Mammary epithelial cell (primary cell): ENCODE data around the gene GALR3.

Source experiments
- EZH2 ChIP-seq: IDR thresholded peaks from 2 replicates; pipeline ENCODE4 v1.6.1; 2012; ENCODE audit warnings: low read length, inconsistent platforms, borderline replicate concordance
- TF ChIP-seq, protein P1 (sequence below), 2 donors: IDR thresholded peaks in 1 of 2; conservative IDR thresholded peaks in 1 of 2; 2 replicates each; pipeline ENCODE4 v1.5.1; 2011 to 2012; ENCODE audit warnings: inconsistent platforms in 2 of 2, low read length in 2 of 2, mild to moderate bottlenecking in 2 of 2, control low read depth in 1 of 2, low read depth in 1 of 2; ENCODE audit not compliant: insufficient read depth in 1 of 2; ENCODE audit errors: extremely low read depth in 1 of 2

DNA sequence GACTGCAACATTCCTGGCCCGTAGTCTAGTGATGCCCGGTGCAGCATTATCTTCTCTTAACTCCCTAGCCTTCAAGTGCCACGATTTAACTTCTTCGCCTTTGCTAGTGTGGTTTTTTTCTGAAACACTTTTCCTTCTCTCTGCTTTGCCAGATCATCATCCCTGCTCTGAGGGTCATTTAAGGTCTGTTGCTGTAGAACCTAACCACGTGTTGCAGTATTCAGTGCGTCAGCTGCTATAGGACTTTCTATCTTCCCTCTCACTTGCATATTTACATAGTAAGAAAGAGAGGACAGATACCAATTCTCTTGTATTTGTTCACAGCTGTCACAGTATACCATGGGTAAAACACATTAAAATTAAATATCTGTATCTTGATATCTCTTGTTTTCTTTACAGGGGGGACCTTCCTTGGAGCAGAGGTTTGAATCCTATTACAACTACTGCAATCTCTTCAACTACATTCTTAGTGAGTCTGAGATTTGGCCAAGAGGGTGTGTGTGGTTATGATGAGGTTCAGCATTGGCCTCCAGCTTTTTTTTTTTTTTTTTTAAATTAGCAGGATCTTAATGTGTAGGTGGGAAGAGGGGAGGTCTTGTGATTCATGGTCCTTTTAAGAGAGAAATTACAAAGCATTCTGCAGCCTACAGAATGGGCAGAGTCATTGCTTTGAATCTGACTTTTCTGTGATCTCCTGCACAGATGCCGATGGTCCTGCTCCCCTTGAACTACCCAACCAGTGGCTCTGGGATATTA, 39.6 kb downstream of the GALR3 start:
- TF ChIP-seq, protein P1, sequence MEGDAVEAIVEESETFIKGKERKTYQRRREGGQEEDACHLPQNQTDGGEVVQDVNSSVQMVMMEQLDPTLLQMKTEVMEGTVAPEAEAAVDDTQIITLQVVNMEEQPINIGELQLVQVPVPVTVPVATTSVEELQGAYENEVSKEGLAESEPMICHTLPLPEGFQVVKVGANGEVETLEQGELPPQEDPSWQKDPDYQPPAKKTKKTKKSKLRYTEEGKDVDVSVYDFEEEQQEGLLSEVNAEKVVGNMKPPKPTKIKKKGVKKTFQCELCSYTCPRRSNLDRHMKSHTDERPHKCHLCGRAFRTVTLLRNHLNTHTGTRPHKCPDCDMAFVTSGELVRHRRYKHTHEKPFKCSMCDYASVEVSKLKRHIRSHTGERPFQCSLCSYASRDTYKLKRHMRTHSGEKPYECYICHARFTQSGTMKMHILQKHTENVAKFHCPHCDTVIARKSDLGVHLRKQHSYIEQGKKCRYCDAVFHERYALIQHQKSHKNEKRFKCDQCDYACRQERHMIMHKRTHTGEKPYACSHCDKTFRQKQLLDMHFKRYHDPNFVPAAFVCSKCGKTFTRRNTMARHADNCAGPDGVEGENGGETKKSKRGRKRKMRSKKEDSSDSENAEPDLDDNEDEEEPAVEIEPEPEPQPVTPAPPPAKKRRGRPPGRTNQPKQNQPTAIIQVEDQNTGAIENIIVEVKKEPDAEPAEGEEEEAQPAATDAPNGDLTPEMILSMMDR (conservative IDR thresholded peaks at IDR 0.05 in 1 of 2, IDR thresholded peaks at IDR 0.05 in 1 of 2; ENCODE audit: extremely low read depth in 1 of 2, insufficient read depth in 1 of 2, low read depth in 1 of 2, low read length in 2 of 2) = no peak
- no peak for TF ChIP-seq EZH2
